ENCODE results near the gene CHAF1B. TPM values are rescaled to one million over a fixed set of nuclear protein-coding genes. Genes with fewer than 3 reads are reported as not detected.

CHAF1B gene
- 1.2 and 1.4 TPM in 2 replicates for total RNA-seq (ENCODE audit: low replicate concordance)

GRCh38 chr21:36385233-36386030 lies at the start of gene CHAF1B:
Gene CHAF1B, plus strand, starts transcription at chr21:36385392. Its CDS starts 745 bp downstream, at chr21:36386137.

Other genes with a start within 250 kb of the CHAF1B start
- gene DOP1B, start 228.6 kb upstream of the CHAF1B start, total RNA-seq (ENCODE audit: low replicate concordance), result 1.5 and 2.4 TPM in 2 replicates
- 30.1 and 37.8 TPM in 2 replicates for gene MORC3, start 65.2 kb upstream of the CHAF1B start, total RNA-seq (ENCODE audit: low replicate concordance)
- gene CLDN14, start 94.7 kb downstream of the CHAF1B start, total RNA-seq (ENCODE audit: low replicate concordance), result 0.12 and 5.5 TPM in 2 replicates